GM18519 (cell line): ENCODE data around the gene GPA33.
A peak's percentile ranks its signal among the peaks of the same experiment; 100 is the strongest.
"Not testable (repeated sequence)": the region's sequence is repeated elsewhere in the genome, so short reads cannot be mapped to it uniquely, and the experiment has no call there.

Experiments
- ATAC-seq: cut with Tn5 transposase; IDR thresholded peaks from one replicate; pipeline ENCODE4 v1.9.1; 2021; ENCODE audit warnings: mild to moderate bottlenecking, moderate library complexity; ENCODE audit not compliant: unreplicated experiment, low FRiP score

Gene GPA33

DNA sequence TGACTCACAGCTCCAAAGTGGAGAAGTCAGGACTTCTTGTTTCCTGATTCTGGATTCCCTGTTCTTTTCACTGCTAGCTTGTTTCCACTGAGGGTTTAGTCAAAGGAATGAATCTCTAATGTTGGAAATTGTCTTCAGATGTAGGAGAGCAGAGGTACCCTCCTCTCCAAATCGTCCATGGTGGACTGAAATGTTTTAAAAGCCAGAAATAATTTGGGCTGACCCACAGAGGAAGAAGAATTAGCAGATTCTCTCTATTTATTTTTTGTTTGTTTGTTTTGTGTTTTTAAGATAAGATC, 30.4 kb downstream of the GPA33 start:
- ATAC-seq = no peak

DNA sequence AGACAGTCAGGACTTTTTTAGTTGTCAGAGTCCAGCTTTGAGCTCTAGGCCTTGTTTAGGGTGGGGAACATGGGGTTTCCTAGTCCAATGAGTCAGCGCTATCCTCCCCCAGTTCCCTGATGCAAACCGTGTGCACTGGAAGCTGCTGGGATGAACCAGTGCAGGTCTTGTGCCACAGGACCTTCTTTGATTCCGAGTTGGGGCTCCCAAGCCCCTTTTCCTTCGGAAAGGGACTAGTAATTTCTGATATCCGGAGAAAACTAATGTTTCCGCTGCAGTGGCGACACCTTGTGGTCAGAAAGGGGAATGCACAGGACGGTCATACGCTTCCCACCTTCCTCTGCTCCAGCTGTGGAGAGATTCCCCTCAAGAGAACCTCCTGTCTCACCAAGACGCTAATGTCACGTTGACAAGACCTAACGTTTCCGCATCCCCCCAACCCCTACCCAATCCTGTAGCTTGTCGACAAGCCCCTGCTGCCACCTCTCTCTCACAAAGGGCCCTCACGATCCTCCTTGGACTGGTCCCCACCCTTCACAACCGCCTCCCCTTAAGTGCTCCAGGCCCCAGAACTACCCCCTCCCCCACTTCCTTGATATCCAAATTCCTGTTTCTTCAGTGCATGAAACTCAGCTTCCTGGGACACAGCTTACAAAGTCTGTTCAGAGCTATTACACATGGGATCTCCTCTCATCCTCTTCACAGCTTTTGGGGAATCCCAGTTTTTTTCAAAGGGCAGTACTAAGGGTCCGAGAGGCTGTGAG, 30.9 kb downstream of the GPA33 start:
- no peak for ATAC-seq

DNA sequence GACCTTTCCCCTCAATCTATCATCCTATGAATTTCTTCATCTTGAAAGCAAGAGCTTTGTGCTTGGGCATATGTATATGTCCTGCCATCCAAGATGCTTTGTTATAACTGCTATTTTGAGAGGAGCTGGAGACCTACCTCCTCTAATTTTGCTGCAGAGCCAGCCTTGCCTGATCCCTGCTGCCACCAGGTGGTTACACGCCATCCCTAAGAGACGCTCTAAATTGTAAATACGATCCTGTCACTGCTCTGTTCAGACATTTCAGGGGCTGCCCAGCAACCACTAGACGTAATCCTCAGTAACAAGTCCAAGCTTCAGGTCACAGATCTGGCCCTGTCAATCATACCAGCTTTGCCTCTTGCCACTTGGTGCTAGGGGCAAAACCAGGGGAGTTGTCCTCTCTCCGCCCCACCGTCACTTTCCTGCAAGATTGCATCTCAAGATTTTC, 32.9 kb downstream of the GPA33 start:
- peak; percentile 59 for ATAC-seq

- ATAC-seq = no peak
These were observed 33.5 kb downstream of the GPA33 start for GRCh38 chr1:167056529-167057231.

DNA sequence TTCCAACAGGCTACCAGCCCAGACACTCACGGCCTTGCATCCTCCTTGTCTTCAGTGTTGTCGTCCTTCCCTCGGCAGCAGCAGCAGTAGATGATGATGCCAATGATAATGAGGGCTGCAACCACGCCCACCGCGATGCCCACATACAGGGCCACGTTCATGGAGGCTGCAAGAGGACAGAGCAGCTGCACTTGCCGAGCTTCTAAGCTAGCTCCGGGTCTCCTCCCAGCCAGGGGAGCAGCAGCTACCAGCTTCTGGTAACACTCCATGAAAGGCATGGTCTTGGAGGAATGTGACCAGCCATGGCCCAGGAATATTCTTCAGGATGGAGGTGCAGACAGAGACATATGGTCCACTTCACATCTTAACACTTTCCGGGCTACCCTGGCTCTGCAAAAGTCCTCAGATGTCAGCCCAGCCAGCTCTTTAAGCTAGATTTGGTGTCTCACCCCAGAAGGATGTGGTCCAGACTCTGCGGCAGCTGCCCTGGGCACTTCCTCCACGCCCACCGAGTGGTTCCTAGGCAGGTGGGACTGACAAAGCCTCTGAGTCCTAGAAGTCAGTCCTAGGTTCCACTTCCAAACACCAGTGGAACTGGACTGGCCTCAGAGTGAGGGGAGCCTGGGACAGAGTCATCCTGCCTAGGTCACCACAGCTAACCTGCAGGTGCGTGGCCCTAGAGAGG, 35.1 kb downstream of the GPA33 start:
- no peak for ATAC-seq

- no peak for ATAC-seq
These were observed 35.6 kb downstream of the GPA33 start for GRCh38 chr1:167054531-167054930.

DNA sequence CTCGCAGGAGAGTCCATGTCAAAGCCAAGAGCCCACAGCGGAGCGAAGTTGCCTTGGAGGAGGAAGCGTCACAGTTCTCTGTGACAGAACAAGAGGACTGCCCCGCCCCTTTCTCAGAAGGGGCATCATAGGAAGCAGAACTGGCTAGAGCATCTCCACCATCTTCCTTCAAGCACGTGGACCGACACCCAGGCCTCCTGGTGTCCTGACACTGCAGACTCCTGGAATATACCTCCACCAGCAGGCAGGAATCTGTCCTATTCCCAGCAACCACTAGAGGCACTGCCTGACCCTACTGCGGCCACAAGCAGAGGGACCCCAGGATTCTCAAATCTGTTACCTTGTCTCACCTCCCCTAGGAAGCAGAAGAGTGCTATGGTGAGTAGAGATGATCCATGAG, 37.8 kb downstream of the GPA33 start:
- ATAC-seq = no peak

GRCh38 chr1:167051907-167052306, 38.3 kb downstream of the GPA33 start:
- ATAC-seq = no peak

DNA sequence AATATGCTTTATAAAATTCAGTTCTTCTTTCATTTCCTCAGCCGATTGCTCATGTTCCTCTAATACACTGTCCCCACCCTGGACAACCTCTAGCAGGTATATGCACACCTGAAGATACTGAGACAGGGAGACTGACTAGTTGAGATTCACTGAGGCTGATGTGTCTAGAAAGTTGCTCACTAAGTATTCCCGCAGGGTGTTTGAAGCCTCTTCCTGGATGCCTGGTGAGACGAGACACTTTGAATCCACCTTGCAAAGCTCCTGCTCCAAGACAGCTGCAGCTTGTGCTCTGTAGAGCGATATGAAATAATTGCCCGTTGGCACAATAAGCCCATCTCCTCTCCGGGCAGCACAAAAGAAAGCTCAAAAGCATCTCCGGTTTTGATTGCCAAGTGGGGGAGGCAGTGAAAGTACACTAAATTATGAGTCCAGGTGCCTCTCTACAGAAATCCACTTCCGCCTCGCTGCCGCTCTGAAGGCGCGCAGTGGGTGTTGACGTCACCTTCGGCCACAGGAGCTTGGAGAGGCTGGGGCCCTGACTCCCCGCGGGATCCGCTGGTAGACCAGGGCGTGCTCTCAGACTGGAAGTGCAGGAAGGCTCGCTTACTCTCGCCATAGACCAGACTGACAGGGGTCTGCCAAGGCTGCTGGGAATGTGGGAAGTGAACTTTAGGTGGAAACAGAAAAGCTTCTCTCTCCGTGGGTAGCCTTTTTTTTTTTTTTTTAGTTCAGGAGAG, 46.3 kb downstream of the GPA33 start:
- ATAC-seq = peak; percentile 99

DNA sequence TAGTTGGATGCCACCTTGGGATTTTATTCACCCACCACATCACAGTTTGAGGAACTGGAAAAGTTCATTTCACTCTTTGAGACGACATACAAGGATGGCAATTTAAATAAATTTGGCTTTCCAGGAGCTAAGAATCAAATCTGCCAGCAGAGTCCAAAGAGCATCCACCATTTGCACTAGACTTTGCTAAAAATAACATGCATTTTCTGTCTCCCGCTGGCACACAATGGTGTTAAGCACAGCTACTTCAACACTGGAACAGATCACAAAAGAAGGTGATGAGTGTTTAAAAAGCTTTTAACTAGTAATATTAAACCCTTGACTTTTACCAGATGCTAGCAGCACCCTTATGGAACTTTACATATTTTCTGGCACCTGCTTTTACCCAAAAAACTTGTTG, 56.5 kb downstream of the GPA33 start:
- ATAC-seq = no peak

GRCh38 chr1:167029553-167029952, 60.6 kb downstream of the GPA33 start:
- not testable (repeated sequence) for ATAC-seq

DNA sequence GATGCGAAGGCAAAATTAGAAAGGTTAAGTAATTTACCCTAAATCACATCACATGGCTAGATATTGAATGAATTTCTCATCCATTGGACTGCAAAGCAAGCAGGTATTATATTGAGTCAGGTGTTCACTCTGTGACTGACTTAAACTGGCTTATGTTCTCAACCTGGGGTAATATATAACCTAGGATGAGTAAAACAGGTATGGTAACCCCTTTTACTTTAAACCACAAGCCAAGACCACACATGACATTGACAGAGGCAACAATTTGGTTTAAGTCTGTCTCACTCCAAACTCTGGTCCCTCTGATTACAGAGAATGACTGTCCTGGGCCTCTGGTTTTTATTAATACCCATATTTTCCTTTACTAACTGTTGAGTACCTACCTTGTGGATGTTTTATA, 67.8 kb downstream of the GPA33 start:
- ATAC-seq = no peak

DNA sequence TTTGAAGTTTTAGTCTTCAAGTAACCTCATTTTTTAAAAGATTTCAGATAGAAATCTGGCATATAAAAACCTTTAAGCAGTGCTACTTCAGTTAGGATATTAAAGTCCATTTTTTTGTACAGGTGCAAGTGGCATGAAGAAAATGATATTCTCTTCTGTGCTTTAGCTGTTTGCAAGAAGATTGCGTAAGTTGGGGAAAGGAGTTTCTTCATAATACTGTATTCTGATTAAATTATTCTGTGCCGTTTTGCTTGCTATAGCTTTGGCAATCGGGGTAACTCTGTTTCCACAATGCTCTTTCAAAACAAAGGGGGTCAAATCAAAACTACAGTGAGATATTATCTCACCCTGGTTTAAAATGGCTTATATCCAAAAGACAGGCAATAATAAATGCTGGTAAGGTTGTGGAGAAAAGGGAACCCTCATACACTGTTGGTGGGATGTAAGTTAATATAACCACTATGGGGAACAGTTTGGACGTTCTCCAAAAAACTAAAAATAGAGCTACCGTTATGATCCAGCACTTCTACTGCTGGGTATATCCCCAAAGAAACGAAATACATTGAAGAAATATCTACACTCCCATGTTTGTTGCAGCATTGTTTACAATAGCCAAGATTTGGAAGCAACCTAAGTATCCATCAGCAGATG, 74.0 kb downstream of the GPA33 start:
- no peak for ATAC-seq

GRCh38 chr1:167013108-167013929, 76.9 kb downstream of the GPA33 start:
- no peak for ATAC-seq

DNA sequence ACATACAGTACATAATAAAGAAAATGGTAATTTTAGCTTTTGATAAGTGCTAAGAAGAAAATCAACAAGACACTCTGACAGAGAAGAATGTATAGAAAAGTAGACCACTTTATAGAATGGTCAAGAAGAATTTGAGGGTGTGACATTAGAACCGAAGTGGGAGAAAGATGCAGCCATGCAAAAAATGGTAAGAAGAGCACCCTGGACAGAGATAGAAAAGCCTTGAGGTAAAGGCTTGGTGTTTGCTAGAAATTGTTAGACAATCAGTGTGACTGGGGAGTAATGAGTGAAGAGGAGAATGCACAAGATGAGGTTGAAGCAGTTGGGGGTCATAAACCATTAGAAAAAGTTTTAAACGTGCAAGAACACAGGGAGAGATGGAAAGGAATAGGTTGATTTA, 77.6 kb downstream of the GPA33 start:
- no peak for ATAC-seq

DNA sequence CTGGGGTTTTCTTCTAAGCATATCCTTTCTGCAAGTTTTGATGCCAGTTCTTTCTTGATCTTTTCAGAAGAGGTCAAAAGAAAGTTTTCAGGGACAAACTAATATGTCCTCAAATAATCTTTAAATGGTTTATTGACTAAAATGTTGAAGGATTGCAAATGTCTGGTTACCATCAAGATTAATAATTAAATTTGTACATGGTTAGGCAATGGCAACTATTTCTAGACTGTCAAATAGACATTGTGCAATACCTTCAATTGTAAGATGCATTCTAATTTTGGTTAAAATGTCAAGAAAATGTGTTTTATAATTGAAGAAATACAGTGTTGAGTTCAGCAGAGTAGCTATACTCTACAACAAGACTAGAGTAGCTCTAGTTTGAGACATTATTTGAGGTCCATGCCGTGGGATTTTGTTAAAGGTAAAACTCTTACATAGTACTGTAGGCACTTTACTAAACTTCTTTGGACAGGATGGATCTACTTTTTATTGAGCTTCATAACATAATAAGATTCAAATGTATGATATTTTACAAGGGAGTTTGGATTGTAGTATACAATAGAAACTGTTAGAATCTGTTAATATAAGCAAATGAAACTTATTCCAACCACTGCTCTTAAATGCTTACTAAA, 78.5 kb downstream of the GPA33 start:
- ATAC-seq = no peak

DNA sequence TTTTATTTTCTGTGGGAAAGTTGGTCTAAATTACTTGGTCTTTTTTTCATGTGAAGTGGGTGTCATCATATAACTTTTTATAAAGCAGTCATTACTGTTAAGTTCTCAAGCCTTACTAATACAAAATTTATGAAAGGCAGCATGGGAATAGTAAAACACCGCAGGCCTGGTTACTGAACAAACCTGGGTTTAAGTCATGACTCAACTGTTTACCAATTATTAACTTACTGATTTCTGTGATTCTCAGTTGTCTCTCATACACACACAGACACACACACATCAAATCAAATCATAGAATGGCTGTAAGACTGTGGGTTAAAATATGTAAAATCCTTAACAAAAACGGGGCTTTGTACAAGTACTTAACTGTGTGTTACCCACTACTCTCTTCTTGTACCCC, 86.5 kb downstream of the GPA33 start:
- ATAC-seq = no peak
